Hematopoietic multipotent progenitor cell treated with erythropoietin and hydrocortisone succinate and interleukin-3 and kit ligand, for 15 days (in vitro differentiated cells): Measurements from ENCODE around the gene DNAJC16.
A peak's percentile ranks its signal among the peaks of the same experiment; 100 is the strongest.
"Not testable (repeated sequence)": the region's sequence is repeated elsewhere in the genome, so short reads cannot be mapped to it uniquely, and the experiment has no call there.

Experiments
- DNase-seq: peaks from one replicate; pipeline ENCODE4 v3.0.0-alpha.2; 2015; ENCODE audit warnings: low spot score

The DNAJC16 gene

DNA sequence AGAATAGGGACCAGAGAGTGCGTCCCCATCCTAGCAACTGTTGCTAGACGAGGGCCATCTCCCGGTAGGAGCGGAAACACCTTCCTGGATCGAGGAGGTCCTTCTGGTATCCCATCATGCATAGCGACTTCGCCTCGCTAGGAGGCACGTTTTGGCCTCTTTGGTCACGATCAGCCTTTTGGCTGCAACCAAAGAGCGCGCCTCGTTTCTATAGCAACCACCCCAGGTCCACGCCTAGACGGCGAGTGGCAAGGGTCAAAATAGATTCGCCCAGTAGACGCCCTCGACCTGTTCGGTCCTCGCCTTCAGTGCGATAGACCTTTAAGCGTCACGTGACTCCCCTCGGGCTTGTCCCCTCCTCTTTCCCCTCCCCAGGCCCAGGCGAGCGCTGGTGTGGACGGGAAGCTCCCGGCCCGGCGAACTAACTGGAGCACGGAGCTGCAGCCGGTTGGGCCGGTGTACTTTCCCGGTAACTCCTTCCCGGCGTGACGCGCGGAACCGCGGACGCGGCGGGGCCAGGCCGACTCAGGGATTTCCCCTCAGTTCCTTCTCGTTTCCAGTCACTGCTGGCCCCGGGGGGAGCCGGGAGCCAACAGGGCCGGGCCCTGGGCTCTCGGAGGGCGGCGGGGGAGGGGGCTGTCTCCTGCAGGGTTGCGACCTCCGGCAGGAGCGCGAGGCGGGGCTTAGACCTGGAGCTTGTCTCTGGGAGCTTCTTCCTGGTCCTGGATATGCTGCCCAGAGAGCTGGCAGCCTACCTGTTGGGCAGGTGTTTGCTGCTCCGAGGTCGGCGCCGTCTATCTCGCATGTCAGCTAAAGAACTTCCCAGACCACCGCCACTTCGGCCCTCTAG is at the start of gene DNAJC16:
Gene DNAJC16, plus strand, starts transcription at position 359 of the 850 bp plus-strand sequence. CDS start 2,258 bp downstream, outside the sequence.
- DNase-seq, result peak; percentile 100

DNA sequence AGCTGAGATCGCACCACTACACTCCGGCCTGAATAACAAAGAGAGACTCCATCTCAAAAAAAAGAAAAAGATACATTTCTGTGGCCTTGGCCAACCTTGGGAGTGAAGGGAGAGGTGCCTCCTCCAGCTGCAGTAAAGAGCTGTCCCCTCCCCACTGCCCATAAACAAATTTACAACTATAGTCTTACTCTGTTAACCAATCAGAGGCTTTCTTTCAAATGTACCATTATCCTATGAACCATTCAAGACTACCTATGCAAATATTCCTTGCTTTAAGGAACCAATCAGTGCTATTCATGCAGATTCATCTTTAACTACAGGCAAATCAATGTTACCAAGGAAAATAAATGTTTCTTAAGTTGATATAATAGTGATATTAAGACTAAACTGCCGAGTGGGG is 49.7 kb upstream of the DNAJC16 start:
- DNase-seq, result no peak

DNA sequence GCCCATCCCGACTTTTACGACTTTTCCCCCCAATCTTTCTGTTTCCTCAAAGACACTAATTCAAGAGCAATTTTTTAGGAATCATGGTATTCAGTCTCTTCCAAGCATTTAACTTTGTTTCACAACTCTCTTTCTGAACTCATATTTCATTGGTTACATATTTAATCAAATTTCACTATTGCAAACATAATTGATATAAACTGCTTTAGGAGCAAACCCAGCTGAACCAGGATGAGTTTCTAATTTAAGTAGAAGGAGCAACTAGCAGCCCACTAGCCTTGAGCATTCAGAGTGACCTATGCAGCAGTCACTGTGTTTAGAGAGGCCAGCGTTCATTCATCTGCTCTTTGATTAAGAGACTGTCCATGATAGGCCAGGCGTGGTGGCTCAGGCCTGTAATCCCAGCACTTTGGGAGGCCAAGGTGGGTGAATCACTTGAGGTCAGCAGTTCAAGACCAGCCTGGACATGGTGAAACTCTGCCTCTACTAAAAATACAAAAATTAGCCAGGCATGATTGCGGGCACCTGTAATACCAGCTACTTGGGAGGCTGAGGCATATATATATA is 48.9 kb upstream of the DNAJC16 start:
- no peak for DNase-seq

DNA sequence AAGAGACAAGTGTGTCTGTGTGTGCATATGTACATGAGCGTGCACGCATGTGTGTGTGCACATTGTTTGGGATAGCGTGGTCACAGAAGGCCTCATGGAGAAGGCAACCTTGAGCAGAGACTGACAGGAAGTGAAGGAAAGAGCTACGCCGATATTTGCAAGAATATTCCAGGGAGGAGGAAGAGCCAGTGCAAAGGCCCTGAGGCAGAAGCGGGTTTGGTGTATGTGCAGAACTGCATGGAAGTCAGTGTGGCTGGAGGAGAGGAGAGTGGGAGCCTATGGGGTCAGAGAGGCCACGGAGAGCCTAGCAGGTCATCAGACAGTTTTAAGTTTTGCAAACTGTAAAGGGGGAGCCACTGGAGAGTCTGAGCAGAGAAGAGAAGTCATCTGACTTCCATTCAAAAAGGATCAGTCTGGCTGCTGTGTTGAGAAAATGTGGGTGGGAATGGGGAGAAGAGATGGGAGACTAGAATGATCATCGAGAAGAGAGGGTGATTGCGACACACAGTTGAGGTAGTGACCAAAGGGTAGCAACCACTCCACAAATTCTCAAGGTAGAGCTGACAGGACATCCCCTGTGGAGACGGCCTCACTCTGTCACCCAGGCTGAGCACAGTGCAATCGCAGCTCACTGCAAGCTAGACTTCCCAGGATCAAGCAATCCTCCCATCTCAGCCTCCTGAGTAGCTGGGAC is 46.8 kb upstream of the DNAJC16 start:
- DNase-seq, result no peak

DNA sequence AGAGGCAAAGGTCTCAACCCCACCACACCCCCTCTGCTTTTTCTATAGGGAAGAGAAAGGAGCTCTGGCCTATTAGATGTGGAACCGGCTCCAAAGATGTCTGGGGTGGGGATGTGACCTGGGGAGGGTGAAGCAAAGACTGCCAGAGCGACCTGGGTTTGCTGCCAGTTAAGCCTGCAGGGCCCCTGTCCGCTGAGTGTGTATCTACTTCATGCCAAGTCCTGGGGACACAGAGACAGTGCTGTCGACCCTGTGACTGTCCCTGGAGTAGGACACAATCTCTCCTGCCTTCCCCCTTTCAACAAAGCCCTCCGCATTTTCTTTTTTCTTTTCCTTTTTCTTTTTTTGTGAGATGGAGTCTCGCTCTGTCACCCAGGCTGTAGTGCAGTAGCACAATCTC is 44.2 kb upstream of the DNAJC16 start:
- not testable (repeated sequence) for DNase-seq

DNA sequence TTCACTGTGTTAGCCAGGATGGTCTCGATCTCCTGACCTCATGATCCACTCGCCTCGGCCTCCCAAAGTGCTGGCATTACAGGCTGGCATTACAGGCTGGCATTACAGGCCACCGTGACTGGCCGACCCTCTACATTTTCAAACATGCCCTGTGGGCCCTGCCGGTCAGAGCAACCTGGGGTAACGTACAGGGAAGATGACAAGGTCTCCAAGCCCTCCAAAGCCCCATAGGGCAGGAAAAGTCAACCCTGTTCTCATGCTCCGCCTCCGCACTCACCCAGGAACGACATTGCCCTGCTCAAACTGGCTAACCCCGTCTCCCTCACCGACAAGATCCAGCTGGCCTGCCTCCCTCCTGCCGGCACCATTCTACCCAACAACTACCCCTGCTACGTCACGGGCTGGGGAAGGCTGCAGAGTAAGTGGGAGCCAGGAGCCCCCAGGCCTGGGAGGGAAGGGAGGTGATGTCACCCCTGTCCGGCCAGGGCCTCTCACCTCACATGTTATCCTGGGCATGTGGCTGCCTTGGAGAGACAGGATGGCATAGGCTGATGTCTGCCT is 43.6 kb upstream of the DNAJC16 start:
- DNase-seq, result not testable (repeated sequence)

DNA sequence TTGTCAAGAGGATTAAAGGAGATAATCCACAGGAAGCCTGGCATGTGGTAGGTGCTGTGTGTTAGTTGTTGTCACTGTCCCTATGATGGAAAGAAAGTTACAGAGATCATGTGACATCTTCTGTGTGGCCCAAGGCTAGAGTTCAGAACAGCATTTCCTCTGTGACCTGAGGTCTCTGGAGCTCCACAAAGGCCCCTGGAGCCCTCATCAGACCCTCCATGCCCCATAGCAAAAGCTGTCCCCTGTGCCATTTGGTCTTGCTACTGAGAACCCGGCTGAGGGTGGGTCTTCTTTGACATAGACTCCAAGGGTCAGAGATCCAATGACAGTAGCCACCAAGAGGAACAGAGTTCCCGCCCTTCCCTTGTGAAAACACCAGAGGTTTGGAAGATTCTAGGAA is 42.7 kb upstream of the DNAJC16 start:
- no peak for DNase-seq

DNA sequence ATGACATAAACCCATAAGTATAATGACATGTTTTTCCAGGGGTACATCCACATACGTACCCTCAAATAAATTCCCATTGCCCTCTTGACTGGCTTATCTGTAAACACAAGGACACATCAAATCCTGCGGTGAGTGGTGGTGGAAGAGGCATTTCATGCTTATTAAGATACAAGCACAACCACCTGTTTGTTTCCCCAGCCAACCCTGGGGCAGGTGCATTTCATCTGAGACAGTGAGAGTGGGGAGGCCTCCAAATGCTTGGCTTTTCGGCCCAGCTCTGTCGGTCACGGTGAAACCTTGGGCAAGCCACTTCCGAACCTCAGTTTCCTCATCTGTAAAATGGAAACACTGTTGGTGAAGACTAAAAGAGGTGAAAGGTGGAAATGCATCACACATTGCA is 42.2 kb upstream of the DNAJC16 start:
- DNase-seq, result not testable (repeated sequence)

DNA sequence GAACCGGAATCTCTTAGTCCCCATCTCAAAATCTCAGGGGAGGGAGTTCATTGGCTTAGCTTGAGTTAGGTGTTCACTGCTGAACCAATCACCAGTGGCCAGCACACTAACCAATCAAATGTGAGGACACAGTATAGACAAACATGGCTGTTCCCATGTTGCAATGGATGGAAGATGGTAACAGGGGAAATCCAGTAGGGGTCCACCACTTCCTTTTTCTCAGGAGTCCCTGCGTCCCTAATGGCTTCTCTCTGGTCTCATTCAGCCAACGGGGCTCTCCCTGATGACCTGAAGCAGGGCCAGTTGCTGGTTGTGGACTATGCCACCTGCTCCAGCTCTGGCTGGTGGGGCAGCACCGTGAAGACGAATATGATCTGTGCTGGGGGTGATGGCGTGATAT is 41.0 kb upstream of the DNAJC16 start:
- no peak for DNase-seq

DNA sequence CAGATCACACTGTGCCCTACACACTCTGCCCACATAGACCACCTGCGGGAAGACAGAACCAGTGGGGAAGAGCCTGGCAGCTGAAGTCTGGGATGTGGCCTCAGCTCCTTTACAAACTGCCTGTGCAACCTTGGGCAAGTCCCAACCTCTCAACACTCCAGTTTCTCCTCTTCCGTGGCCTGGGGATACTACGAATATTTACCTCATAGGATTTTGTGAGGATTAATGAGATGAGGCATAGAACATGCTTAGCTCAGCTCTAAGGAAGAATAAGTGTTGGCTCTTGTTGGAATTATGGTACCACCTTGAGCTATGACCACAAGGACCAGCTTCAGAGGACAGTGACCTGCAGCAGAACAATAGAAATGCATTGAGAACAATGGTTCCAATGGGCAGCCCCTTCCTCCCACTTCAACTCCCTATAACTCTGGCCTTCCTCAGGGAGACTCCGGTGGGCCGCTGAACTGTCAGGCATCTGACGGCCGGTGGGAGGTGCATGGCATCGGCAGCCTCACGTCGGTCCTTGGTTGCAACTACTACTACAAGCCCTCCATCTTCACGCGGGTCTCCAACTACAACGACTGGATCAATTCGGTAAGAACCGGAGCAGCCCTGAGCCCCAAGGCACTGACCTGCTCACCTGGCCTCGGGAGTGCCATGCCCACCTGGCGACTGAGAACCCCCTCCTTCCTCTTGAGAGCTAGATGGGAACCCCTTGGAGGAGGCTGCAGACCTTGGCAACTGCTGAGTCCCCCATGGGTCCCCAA is 39.6 kb upstream of the DNAJC16 start:
- not testable (repeated sequence) for DNase-seq

DNA sequence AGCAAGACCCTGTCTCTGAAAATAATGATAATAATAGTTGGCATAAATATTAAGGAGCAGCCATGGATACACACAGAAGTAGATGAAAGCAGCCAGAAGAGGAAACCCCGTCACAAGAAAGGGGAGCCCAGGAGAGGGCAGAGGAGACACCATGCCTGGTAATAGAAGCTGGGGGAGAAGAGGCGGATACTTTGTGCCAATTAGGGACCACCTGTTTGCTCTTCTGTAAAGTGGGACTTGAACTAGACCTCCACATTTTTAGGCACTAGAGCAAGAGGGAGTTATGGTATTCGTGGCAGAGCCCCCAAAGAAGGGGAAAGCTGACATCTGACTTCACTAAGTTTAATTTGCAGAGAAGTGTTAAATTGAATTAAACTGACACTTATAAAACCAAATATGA is 38.3 kb upstream of the DNAJC16 start:
- DNase-seq, result no peak

DNA sequence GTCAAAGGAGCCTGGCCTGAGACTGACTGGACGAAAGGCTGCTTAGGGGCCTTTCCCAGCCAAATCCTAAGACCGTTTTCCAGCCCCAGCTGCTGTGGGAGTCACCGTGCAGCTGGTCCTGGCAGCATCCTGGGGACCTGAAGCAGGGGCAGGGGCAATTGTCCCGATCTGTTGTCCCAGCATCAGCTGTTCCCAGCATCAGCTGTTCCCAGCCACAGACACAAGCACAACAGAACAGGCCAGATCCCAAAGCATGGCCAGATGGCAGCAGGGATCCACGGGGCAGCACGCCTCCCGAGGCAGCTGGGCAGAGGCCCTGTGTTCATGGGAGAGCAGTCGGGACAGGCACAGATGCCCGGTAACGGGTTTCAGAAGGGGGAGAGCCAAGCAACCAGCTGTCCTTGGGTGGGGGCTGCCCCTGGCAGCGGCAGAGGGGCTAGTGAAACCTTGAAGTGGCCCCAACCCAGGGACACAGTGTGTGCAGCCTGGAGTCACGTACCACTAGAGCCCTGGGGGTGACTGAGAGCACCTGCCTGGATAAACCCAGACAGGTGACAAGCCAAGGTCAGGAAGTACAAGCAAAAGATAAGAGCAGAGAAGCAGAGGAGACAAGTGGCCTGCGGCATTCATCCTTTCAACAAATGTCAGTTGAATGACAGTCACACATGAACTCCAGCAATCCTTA is 37.5 kb upstream of the DNAJC16 start:
- no peak for DNase-seq

DNA sequence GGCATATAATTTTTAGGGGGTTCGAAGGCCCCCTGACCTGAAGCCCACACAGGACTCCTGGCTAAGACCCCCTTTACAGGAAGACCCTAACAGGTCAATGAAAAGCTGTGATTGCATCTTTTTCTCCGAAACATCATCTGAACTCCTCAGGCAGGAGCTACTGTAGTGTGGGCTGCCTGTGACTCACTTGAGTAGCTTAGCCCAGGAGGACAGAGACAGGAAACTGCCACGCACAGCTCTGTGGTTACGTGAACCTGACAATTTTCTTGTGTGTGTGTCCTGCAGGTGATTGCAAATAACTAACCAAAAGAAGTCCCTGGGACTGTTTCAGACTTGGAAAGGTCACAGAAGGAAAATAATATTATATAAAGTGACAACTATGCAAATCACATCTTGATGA is 35.6 kb upstream of the DNAJC16 start:
- DNase-seq, result not testable (repeated sequence)

DNA sequence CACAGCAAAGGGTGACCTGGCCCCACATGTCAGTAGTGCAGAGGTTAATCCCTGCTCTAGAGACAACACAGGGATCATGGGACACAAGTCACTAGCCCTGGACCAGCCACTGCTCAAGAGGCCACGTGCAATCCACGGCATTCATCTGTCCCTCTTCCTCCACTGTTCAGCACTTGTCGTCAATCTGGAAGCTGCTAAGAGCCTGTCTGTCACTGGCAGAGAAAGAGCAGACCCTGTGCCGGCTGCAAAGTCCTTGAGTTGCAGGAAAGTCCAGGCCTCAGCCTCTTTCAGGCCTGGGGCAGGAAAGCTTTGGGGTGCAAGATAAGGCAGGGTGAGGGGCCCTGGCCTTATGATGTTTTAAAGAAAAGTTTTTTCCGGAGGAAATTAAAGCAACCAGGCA is 34.1 kb upstream of the DNAJC16 start:
- DNase-seq, result no peak

DNA sequence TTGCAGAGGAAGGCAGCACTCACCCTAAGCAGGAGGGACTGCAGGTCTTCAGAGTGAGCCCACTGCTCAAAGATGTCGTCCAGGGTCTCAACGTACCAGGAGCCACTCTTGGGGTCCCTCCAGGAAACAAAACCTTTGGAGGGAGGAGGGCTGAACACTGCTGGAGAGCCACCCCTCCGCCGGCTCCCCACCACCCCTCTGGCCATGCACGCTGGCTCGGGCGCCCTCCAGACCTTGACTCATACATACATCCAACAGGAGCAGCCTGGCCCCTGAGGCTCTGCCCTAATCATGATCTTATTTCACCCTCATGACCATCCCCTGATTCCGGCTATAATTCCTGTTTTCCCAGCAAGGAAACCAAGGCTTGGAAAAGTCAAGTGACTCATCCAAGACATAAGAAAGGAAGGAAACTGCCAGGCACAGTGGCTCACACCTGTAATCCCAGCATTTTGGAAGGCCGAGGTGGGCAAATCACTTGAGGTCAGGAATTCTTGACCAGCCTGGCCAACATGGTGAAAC is 32.7 kb upstream of the DNAJC16 start:
- DNase-seq, result no peak

DNA sequence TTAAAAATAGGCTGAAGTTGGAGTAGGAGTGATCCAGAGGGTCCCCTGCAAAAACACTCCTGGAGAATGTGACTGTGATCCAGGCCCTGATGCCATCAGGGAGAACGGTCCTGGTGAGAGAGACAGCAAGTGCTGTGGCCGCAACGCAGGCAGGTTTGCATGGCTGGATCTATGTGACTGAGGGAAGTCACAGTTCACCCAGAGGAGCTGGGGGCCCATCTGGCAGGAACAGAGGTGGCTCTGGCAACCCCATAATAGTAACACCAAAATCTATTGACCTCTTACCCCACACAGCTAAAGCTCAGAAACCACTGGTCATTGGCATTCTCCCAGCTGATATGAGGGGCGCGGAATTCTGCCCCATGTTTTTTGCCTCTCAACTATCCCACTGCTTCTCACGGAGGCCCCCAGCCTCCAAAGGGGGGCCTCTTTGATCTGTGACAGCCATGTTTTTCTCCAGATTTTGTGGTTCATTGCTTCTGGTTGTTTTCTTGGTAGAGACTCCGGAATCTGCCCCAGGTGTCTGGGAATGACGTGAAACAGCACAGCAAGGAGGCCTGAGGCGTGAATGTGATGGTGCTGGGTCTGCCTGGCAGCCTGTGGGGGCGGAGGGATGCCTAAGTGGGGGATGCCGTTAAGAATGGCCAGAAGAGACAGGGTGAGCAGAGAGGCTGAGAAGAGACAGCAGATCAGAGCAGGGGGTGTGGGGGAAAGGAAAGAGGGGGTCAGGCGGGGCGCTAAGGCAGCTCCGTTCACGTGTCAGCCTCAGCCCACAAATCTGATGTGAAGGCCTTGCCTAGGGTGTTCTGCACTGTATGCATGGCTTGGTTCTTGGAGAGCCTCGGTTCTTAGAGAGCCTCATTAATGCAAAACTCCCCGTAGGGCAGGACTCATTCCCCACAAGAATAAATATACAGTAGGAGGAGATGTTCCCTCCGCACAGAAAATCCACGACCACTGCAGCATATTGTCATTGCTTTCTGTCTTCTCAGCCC is 26.2 kb upstream of the DNAJC16 start:
- no peak for DNase-seq

DNA sequence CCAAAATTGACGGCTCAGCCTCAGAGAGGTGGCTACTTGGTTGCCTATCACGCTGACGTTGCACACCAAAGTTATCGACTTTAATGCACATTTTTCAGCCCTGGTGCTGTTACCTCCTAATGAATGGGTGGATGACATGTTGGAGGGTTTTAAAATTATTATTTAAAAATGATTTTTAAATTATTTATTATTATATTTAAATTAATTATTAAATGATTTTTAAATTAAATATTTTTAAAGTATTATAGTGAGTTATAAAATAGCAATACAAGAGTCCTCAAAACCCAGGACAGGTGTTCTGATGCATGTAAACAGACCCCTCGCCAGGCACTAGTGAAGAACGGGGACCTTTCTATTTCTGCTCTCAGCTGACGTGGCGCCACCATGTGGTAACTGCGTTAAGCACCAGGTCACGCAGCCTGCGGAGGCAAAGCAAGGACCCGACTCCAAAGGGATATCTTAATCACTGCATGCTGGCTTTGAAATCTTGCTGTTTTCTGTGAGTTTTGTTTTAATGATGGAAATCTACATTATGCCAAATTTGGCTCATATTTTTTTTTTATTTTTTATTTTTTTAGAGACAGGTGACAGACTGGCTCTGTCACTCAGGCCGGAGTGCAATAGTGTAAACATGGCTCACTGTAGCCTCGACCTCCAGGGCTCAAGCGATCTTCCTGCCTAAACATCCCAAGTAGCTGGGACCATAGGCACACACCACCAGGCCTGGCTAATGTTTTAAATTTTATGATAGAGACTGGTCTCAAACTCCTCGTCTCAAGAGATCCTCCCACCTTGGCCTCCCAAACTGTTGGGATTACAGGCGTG is 25.2 kb upstream of the DNAJC16 start:
- peak; percentile 61 for DNase-seq

DNA sequence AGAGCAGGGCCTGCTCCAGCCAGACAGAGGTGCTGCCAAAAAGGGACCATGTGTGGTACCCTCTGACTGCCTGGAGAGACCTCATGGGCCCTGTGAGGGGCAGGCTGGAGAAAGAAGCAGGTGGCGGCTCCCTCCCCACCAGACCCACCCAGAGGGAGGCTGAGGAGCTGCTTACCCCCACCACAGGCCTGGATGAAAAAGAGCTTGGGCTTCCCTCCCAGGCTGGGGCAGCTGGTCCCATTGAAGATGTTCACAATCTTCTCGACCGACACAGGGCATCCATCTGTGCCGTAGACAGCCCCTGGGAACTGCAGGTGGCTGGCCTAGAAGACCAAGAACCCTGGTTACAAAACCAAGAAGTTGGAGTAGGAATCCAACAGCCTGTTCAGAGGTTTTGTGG is 22.2 kb upstream of the DNAJC16 start:
- no peak for DNase-seq

DNA sequence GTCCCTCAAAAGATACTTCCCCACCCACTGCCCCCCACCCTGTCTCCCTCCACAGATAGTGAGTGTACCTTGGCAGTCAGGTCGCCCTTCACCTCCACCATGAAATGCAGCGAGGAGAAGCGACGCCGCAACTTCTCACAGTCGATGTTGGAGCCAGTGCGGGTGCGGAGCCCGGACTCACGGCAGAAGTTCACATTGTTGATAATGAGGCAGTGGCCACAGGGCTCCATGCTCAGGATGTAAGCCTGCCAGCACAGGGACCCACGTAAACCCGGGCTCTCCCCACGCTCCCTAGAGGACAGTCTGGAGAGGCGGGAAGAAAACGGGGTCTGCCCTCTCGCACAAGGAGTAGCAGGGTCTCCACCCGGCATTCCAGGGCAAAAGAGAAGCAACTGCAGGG is 19.8 kb upstream of the DNAJC16 start:
- no peak for DNase-seq
